Measurements from ENCODE around the gene NKX6-2.

- TF ChIP-seq, protein P1, sequence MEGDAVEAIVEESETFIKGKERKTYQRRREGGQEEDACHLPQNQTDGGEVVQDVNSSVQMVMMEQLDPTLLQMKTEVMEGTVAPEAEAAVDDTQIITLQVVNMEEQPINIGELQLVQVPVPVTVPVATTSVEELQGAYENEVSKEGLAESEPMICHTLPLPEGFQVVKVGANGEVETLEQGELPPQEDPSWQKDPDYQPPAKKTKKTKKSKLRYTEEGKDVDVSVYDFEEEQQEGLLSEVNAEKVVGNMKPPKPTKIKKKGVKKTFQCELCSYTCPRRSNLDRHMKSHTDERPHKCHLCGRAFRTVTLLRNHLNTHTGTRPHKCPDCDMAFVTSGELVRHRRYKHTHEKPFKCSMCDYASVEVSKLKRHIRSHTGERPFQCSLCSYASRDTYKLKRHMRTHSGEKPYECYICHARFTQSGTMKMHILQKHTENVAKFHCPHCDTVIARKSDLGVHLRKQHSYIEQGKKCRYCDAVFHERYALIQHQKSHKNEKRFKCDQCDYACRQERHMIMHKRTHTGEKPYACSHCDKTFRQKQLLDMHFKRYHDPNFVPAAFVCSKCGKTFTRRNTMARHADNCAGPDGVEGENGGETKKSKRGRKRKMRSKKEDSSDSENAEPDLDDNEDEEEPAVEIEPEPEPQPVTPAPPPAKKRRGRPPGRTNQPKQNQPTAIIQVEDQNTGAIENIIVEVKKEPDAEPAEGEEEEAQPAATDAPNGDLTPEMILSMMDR (conservative IDR thresholded peaks at IDR 0.05; ENCODE audit: low read depth in 2 of 2): no peak
- TF ChIP-seq EZH2phosphoT487 (IDR thresholded peaks at IDR 0.05; ENCODE audit: unreplicated experiment) (no peak), REST (IDR thresholded peaks at IDR 0.05; ENCODE audit: unreplicated experiment) (no peak), POLR2AphosphoS5 (IDR thresholded peaks at IDR 0.05; ENCODE audit: low read depth) (no peak), EZH2 (IDR thresholded peaks at IDR 0.05; ENCODE audit: low read depth, unreplicated experiment) (no peak), JUNB (IDR thresholded peaks at IDR 0.05; ENCODE audit: unreplicated experiment) (no peak), CREB1 (CRISPR knock-in tag; IDR thresholded peaks at IDR 0.05; ENCODE audit: low read depth) (no peak), ZNF114 (CRISPR knock-in tag; IDR thresholded peaks at IDR 0.05) (no peak), STAT1 (IDR thresholded peaks at IDR 0.05; ENCODE audit: unreplicated experiment) (no peak), NANOG (IDR thresholded peaks at IDR 0.05; ENCODE audit: borderline replicate concordance) (no peak)
- TF ChIP-seq, protein P2, sequence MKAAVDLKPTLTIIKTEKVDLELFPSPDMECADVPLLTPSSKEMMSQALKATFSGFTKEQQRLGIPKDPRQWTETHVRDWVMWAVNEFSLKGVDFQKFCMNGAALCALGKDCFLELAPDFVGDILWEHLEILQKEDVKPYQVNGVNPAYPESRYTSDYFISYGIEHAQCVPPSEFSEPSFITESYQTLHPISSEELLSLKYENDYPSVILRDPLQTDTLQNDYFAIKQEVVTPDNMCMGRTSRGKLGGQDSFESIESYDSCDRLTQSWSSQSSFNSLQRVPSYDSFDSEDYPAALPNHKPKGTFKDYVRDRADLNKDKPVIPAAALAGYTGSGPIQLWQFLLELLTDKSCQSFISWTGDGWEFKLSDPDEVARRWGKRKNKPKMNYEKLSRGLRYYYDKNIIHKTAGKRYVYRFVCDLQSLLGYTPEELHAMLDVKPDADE (IDR thresholded peaks at IDR 0.05): no peak
- TF ChIP-seq, protein P3, sequence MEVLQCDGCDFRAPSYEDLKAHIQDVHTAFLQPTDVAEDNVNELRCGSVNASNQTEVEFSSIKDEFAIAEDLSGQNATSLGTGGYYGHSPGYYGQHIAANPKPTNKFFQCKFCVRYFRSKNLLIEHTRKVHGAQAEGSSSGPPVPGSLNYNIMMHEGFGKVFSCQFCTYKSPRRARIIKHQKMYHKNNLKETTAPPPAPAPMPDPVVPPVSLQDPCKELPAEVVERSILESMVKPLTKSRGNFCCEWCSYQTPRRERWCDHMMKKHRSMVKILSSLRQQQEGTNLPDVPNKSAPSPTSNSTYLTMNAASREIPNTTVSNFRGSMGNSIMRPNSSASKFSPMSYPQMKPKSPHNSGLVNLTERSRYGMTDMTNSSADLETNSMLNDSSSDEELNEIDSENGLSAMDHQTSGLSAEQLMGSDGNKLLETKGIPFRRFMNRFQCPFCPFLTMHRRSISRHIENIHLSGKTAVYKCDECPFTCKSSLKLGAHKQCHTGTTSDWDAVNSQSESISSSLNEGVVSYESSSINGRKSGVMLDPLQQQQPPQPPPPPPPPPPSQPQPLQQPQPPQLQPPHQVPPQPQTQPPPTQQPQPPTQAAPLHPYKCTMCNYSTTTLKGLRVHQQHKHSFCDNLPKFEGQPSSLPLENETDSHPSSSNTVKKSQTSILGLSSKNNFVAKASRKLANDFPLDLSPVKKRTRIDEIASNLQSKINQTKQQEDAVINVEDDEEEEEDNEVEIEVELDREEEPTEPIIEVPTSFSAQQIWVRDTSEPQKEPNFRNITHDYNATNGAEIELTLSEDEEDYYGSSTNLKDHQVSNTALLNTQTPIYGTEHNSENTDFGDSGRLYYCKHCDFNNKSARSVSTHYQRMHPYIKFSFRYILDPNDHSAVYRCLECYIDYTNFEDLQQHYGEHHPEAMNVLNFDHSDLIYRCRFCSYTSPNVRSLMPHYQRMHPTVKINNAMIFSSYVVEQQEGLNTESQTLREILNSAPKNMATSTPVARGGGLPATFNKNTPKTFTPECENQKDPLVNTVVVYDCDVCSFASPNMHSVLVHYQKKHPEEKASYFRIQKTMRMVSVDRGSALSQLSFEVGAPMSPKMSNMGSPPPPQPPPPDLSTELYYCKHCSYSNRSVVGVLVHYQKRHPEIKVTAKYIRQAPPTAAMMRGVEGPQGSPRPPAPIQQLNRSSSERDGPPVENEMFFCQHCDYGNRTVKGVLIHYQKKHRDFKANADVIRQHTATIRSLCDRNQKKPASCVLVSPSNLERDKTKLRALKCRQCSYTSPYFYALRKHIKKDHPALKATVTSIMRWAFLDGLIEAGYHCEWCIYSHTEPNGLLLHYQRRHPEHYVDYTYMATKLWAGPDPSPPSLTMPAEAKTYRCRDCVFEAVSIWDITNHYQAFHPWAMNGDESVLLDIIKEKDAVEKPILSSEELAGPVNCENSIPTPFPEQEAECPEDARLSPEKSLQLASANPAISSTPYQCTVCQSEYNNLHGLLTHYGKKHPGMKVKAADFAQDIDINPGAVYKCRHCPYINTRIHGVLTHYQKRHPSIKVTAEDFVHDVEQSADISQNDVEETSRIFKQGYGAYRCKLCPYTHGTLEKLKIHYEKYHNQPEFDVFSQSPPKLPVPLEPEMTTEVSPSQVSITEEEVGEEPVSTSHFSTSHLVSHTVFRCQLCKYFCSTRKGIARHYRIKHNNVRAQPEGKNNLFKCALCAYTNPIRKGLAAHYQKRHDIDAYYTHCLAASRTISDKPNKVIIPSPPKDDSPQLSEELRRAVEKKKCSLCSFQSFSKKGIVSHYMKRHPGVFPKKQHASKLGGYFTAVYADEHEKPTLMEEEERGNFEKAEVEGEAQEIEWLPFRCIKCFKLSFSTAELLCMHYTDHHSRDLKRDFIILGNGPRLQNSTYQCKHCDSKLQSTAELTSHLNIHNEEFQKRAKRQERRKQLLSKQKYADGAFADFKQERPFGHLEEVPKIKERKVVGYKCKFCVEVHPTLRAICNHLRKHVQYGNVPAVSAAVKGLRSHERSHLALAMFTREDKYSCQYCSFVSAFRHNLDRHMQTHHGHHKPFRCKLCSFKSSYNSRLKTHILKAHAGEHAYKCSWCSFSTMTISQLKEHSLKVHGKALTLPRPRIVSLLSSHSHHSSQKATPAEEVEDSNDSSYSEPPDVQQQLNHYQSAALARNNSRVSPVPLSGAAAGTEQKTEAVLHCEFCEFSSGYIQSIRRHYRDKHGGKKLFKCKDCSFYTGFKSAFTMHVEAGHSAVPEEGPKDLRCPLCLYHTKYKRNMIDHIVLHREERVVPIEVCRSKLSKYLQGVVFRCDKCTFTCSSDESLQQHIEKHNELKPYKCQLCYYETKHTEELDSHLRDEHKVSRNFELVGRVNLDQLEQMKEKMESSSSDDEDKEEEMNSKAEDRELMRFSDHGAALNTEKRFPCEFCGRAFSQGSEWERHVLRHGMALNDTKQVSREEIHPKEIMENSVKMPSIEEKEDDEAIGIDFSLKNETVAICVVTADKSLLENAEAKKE (CRISPR knock-in tag; IDR thresholded peaks at IDR 0.05): no peak
Measured at GRCh38 chr10:132757171-132757570, 28.8 kb downstream of the NKX6-2 start.
